GM18907 (cell line): ENCODE measurements around the gene GRWD1.

Source experiments
- ATAC-seq: cut with Tn5 transposase; IDR thresholded peaks from one replicate; pipeline ENCODE4 v1.9.1; 2021; ENCODE audit warnings: mild to moderate bottlenecking, moderate library complexity; ENCODE audit not compliant: unreplicated experiment

Gene GRWD1

GRCh38 chr19:48445606-48446481, at the start of gene GRWD1:
Gene GRWD1 (plus strand): TSS chr19:48445983. CDS start chr19:48446006, 23 bp downstream.
- ATAC-seq, result peak; percentile 82

GRCh38 chr19:48396016-48396823, 49.6 kb upstream of the GRWD1 start:
- no peak for ATAC-seq

- no peak for ATAC-seq
Measured at GRCh38 chr19:48396824-48397176, 49.0 kb upstream of the GRWD1 start.

GRCh38 chr19:48397263-48398101, 48.3 kb upstream of the GRWD1 start:
- ATAC-seq, result no peak

GRCh38 chr19:48398102-48398374, 47.7 kb upstream of the GRWD1 start:
- ATAC-seq, result no peak

GRCh38 chr19:48398375-48399235, 47.2 kb upstream of the GRWD1 start:
- peak; percentile 44 for ATAC-seq

GRCh38 chr19:48400018-48400742, 45.6 kb upstream of the GRWD1 start:
- no peak for ATAC-seq

- ATAC-seq, result no peak
Measured at GRCh38 chr19:48401287-48401686, 44.5 kb upstream of the GRWD1 start.

GRCh38 chr19:48403606-48404005, 42.2 kb upstream of the GRWD1 start:
- ATAC-seq, result peak; percentile 57

GRCh38 chr19:48405010-48405659, 40.6 kb upstream of the GRWD1 start:
- no peak for ATAC-seq

- ATAC-seq, result no peak
Measured at GRCh38 chr19:48405850-48406249, 39.9 kb upstream of the GRWD1 start.

- no peak for ATAC-seq
Measured at GRCh38 chr19:48413879-48414587, 31.8 kb upstream of the GRWD1 start.

GRCh38 chr19:48415395-48415794, 30.4 kb upstream of the GRWD1 start:
- no peak for ATAC-seq

GRCh38 chr19:48415806-48416221, 30.0 kb upstream of the GRWD1 start:
- no peak for ATAC-seq

GRCh38 chr19:48417421-48417820, 28.4 kb upstream of the GRWD1 start:
- ATAC-seq, result no peak

- ATAC-seq, result no peak
Measured at GRCh38 chr19:48418317-48419064, 27.3 kb upstream of the GRWD1 start.

GRCh38 chr19:48419158-48419920, 26.4 kb upstream of the GRWD1 start:
- peak; percentile 48 for ATAC-seq
